Sciatic nerve (tissue), 2 donors: Measurements from ENCODE around the gene PPP2R2D. TPM values are rescaled to one million over a fixed set of nuclear protein-coding genes. Genes with fewer than 3 reads are reported as not detected.
"Not testable (repeated sequence)": the region's sequence is repeated elsewhere in the genome, so short reads cannot be mapped to it uniquely, and the experiment has no call there.

Experiments
- ATAC-seq: fragments of 200-7000 bp; cut with Tn5 transposase; one replicate; pipeline ENCODE4 v1.9.1; 2020; ENCODE audit warnings: mild to moderate bottlenecking, moderate library complexity
- DNase-seq: peaks from one replicate; pipeline ENCODE4 v3.0.0-alpha.2; 2020; ENCODE audit warnings: low spot score
- intact Hi-C: fragments of 100-400 bp; cut with DNase I; formaldehyde crosslinking; loops from one replicate; pipeline ENCODE4 v1.14.2; 2022
- total RNA-seq: library from RNA; stranded (reverse); fragmentation: NEBNext Ultra II Directional; extraction: Animal tissue kit (Norgen Biotek cat#: 25700); gene quantifications from one replicate; pipeline ENCODE4 v1.2.1, GENCODE V29; 2021
- donor health status: DM: no; HTN: no; CAD: no.
- donor health status: DM: no; HTN: no; CAD: no.

Gene PPP2R2D
- total RNA-seq, 1 donor from 2014 or later: 30.1 TPM

DNA sequence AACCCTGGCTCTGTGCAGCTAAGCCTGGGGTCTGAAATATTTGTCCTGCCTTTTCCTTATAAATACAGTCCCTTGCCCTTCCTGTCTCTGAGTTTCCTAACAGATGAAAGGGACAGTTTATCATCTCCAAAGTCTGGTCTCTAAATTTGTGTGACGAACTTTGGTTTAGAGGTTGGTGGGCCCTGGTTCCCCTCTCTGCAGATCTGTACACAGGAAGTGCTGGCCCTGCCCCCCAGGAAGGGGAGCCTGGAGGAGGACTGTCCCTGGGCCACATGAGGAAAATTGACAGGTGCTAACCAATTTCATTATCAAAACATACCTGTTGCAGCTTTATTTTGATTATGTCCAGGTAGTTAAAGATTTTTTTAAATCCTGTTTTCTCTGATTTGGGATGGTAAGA, 34.5 kb downstream of the PPP2R2D start:
- DNase-seq (no peak), ATAC-seq (no peak)
- intact Hi-C loops: no loop called here

DNA sequence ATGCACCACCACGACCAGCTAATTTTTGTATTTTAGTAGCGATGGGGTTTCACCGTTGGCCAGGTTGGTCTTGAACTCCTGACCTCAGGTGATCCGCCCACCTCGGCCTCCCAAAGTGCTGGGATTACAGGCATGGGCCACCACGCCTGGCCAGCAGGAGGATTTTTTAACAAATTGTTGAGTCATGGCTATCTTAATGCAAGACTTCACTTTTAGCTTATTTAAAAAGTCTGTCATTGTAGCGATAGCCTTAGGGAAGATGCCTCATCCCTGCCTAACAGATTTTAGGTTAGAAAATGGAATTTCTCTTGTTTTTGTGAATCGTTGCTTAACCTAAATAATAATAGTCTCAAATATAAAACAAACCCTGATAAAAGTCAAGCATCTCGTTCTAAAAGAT, 35.5 kb downstream of the PPP2R2D start:
- DNase-seq (no peak), ATAC-seq (no peak)
- intact Hi-C loops: no loop called here

DNA sequence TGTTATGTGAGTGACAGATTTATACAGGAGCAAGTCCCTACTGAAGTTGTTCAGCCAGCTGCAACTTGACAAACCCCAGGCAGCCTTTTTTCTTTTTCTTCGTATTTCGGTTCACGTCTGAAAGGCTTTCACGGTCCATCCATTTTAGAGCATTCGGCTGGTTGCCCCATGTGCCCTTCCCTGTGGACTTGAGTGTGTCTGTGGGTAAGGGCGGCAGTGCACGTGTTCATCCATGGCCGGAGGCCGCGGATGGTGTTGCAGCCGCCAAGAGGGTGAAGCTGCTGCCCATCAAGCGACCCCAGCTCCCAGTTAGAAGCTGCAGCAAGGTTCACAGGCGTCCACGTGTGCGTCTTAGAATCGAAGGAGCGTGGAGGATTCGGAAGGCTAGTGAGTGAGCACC, 35.9 kb downstream of the PPP2R2D start:
- intact Hi-C loops: no loop called here
- ATAC-seq (no peak), DNase-seq (peak; percentile 32)

DNA sequence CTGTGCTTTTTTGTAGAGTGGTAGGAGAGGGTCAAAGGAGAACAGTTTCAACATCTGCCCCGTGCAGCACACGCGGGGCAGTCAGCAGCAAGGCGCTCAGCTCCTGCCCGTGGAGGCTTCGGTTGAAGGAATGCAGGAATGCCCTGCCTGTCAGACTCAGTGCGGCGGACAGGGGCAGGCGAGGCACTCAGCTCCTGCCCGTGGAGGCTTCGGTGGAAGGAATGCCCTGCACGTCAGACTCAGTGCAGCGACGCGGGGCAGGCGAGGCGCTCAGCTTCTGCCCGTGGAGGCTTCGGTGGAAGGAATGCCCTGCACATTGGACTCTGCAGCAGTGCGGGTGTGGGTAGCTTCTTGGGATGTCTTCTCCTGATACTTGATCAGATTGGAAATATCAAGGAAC, 37.0 kb downstream of the PPP2R2D start:
- DNase-seq (peak; percentile 30), ATAC-seq (no peak)
- intact Hi-C loops: no loop called here

DNA sequence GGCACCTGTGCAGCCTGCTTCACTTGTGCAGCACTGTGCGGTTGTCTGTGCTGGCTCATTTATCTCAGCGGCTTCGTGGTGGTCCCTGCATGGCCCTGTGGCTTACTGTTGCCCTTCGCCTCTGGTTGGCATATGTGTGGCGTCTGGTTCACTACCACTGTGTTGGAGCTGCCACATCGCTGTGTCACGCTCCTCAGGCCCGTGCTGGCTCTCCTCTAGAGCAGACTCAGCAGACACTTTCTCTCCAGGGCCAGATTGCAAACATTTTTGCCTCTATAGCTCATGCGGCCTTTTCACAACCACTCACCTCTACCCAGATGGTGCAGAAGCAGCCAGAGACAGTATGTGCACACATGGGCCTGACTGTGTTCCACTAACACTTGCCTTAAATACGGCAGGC, 37.9 kb downstream of the PPP2R2D start:
- intact Hi-C loops: no loop called here
- DNase-seq (peak; percentile 49), ATAC-seq (no peak)

DNA sequence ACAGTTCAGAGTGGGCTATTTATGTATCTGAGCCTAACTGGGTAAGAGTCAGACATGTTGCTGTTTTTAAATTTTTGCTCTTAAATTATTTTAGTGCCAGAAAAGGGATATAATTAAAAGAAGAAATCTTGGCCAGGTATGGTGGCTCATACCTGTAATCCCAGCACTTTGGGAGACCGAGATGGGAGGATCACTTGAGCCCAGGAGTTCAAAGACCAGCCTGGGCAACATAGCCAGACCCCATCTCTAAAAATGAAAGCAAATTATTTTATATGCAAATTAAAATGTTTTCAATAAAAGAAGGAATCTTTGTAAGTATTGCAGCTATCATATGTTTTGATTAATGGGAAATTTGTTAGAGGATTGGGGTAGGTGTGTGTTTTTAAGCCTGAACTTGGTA, 41.6 kb downstream of the PPP2R2D start:
- no peak for ATAC-seq
- no peak for DNase-seq
- intact Hi-C loops: no loop called here

DNA sequence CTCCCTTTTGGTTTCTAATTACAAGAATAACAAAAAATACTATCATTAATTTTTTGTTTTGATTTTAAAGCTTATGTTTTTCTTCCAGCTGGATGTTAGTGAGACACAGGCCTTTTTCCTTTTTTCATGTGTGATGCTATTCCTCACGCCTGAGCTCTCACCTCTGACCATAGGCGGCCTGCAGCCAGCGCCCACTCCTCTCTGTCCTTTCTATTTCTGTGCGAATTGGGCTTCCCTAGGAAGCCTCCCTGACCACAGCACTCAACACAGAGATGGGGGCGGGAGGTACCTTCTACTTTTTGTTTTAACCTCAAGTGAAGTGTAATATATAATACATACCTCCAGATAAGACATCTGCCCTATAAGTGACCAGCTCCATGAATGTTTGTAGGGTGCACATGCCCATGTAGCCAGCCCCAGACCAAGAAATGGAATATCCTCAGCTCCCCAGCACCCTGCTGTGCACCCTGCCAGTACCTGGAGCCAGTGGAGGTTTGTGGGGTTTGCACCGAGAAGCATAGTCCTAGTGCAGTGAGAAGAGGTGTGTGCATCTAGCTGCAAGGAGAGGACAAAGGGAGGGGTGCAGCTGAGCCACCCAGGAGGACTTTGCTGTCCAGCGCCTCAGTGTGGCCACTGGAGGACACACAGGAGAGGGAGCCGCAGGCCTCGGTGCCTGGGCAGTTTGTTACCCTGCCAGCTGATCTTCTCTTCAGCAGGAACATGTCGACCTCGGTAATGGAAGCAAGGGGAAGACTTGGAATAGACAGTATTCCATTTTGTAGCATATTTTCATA, 42.4 kb downstream of the PPP2R2D start:
- no peak for ATAC-seq
- intact Hi-C loops: no loop called here
- peak; percentile 36 for DNase-seq

DNA sequence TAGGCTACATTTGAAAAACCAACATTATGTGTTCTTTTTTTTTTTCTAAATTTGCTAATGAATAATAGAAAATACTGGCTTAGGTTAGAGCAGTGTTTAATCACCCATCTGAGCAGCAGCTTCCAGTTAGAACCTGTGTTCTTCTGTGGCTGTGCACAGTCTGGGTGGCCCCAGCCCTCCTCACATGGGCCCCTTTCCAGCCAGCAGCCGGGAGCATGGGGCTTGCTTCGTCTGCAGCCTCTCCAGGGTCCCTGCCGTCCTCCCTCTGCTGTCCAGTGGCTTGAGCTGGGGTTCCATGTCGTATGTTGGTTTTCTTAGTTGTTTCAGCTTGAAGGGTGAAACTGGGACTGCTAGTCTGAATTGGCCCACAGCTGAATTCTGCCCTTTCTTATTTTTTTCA, 43.6 kb downstream of the PPP2R2D start:
- intact Hi-C loops: no loop called here

DNA sequence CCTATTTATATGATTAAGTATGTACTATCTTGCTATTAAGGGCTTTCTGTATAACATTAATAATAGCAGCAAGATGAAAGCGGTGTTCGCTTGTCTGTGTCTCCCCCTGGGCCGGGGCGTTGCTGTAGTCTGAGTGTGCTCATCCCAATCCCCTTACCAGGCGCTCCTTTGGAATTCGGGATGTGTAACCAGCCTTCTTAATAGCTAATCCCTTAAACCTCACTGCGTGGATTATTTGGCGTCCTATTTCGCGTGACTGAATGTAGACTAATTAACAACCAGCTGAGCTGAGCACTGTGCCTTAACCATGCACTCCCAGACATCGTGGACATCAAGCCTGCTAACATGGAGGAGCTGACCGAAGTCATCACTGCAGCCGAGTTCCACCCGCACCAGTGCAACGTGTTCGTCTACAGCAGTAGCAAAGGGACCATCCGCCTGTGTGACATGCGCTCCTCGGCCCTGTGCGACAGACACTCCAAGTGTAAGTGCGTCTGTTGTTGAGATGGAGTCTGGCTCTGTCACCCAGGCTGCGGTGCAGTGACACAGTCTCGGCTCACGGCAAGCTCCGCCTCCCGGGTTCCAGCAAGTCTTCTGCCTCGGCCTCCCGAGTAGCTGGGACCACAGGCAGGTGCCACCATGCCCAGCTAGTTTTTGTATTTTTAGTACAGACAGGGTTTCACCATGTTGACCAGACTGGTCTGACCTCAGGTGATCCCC, 44.3 kb downstream of the PPP2R2D start:
- DNase-seq: peak; percentile 53
- ATAC-seq: no peak
- intact Hi-C loops: no loop called here

More for the DNA sequence above, 43.6 kb downstream of the PPP2R2D start:
- no peak for ATAC-seq
- peak; percentile 26 for DNase-seq

DNA sequence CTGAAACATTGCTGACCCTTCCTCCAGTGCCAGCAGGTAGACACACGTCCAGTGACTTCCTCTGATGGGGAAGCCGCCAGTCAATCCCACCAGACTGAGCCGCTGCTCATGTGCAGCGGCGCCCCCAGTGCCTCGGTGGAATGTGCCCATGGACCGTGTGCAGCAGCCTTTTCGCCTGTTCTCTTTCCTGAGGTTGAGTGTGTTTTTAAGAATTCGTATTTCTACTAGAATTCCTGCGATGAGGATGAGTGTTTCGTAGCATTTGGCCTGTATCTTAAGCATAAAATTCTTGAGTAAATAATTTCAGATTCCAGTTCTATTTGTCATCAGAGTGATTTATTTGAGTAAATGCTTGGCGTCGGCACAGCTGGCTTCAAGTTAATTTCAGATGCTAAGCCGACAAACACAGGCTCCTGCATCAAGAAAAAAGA, 45.5 kb downstream of the PPP2R2D start:
- ATAC-seq: no peak
- intact Hi-C loops: no loop called here
- DNase-seq: peak; percentile 34

DNA sequence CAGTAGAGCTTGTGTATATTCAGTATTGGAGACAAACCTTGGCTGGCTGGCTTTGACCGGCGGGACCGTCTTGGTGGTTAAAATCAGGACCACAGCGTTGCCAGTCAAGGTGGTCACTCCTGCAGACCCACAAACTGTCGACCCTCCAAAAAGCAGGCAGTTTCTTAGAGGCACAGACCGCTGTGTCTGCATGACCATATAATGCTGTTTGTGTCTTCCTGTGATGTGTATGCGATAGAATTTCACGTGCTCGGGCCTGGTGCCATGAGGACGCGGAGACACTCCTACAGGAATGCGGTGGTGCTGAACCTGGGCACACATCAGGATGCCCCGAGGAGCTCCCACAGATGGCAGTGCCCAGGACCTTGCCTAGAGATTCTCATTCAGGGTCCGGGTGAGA, 46.1 kb downstream of the PPP2R2D start:
- DNase-seq: peak; percentile 41
- intact Hi-C loops: no loop called here
- ATAC-seq: no peak

DNA sequence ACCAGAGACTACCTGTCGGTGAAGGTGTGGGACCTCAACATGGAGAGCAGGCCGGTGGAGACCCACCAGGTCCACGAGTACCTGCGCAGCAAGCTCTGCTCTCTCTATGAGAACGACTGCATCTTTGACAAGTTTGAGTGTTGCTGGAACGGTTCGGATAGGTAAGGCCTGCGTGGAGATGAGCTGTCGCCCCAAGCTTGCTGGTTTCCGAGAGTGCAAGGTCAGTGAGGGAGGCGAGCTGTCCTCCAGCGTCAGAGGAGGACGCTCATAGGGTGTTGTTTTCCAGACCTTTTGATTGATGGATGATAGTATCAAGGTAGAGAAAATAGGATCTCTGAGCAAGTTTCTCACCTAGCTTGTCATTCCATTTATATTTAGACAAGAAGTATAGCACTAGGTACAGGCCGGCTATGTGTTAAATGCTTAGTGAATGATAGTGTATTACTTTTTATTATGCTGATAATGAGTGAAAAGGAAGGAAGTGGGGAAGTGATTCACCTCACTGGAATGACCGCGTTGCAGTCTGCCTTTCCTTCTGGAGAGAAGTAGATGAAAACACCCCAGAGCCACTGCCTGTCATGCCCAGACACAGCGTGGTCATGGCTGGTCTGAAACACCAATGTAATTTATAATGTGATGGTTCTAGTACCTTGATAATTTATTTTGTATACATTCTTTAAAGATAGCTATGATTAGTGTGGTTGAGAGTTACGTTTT, 47.0 kb downstream of the PPP2R2D start:
- intact Hi-C loops: no loop called here
- DNase-seq (no peak), ATAC-seq (no peak)

DNA sequence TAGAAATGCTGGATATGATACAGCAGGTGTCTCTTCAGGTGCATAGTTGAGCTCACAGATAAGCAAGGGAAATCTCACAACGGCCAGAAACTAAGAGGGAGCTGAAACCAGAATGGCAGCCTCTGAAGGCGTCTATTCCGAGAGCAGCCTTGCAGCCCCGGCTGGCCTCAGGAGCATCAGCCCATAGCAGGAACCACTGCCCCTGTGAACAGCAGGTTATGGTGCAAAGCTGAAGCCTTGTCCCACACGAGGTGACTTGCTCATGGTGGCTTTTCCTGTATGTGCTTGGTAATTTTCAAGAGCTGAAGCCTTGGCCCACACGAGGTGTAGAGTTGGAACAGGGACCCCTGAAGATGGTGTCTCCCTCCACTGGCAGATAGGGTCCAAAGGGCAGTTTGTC, 47.7 kb downstream of the PPP2R2D start:
- intact Hi-C loops: no loop called here
- DNase-seq: peak; percentile 38

DNA sequence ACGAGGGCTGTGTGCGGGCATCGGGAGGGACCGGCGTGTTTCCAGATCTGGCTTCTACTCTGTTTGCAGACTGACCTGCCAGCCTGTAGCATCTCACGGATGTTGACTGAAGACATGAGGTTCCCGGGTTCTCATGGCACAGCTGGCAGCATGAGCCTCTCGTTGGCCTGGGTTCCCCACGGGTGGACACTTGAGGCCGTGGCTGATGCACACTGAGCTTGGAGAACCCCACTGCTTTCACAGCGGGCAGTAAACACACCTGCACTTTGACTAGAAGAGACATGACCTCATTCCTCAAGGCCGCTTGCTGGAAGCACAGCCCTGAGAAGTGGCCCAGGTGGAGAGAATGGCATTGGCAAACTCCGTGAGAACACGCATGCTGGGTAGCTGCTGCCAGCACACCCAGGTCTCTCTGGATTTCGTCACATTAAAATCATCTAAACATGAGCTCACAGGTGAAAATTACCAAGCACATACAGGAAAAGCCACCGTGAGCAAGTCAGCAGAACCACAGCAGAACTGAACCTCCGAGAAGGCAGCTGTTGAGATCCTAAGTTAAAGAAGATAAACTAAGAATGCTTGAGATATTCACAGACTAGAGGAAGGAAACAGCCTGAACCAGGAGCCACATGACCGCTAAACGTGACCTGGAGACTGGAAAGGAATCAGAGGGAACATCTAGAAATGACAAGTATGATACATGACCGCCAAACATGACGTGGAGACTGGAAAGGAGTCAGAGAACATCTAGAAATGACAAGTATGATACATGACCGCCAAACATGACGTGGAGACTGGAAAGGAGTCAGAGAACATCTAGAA, 48.4 kb downstream of the PPP2R2D start:
- no peak for ATAC-seq
- intact Hi-C loops: no loop called here
- no peak for DNase-seq

More for the DNA sequence above, 47.7 kb downstream of the PPP2R2D start:
- ATAC-seq: no peak

DNA sequence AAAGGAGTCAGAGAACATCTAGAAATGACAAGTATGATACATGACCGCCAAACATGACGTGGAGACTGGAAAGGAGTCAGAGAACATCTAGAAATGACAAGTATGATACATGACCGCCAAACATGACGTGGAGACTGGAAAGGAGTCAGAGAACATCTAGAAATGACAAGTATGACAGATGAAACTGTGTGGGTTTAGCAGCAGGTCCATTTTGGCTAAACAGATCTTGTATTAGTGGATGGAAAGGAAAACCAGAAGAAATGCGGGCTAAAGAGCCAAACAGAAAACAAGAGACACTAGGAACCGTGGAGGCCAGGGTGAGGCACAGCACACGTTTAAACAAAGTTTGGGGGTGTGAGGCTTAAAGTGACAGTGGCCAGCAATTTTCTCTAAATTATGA, 49.1 kb downstream of the PPP2R2D start:
- intact Hi-C loops, ATAC-seq, DNase-seq: not testable (repeated sequence)

DNA sequence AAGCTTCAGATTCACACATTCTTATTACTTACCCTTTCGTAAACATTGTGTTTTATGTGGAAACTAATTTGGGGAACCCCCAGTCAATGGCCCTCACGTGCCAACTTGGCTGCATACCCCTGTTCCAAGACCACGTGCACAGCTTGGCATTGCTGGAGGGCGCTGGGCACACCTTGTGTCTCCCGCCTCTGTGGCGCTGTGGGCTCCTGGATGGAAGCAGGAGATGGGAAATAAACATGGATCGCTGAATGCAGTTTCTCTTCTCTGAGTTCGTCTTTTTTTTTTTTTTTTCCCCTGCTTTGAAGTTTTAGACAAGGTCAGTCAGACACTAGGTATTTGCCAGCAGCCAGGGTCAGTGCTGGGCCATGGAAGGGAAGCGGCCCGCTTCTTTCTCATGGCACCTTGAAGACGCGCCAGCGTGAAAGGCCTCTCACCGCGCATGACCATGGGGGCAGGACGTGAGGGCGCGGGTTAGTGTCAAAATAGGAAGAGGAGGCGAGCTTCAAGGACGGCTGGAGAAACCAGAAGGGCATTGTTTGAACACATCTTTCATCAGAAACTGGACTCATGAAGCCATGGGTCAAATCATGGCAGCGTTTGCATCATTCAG, 53.7 kb downstream of the PPP2R2D start:
- intact Hi-C loops: no loop called here
- ATAC-seq: no peak
- no peak for DNase-seq

DNA sequence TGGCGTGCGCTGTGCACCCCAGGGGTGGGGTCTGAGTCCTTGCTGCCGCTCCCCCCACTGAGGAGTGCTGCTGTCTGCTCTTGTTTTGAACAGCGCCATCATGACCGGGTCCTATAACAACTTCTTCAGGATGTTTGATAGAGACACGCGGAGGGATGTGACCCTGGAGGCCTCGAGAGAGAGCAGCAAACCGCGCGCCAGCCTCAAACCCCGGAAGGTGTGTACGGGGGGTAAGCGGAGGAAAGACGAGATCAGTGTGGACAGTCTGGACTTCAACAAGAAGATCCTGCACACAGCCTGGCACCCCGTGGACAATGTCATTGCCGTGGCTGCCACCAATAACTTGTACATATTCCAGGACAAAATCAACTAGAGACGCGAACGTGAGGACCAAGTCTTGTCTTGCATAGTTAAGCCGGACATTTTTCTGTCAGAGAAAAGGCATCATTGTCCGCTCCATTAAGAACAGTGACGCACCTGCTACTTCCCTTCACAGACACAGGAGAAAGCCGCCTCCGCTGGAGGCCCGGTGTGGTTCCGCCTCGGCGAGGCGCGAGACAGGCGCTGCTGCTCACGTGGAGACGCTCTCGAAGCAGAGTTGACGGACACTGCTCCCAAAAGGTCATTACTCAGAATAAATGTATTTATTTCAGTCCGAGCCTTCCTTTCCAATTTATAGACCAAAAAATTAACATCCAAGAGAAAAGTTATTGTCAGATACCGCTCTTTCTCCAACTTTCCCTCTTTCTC, 55.0 kb downstream of the PPP2R2D start:
- no peak for ATAC-seq
- no peak for DNase-seq
- intact Hi-C loops: no loop called here

DNA sequence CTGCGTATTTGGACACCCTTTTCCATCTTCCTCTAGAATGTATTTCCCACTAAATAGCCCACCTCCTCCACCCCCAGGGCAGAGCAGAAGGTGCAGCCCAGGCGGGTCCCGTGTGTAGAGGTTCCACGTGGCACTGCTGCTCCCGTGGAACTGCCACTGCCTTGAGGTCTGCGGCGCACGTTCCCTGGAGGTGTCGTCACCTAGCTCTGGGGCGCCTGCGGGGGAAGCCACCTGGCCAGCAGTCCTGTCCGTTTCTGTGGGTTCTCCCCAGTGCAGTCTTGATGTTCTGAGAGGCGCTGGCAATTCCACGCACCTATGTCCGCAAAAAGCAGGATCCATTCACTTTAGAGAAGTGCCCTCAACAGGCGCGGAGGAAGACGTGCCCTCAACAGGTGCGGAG, 59.0 kb downstream of the PPP2R2D start:
- intact Hi-C loops: no loop called here
- DNase-seq (no peak), ATAC-seq (no peak)
